Measurements from ENCODE around the gene OPN1MW3.
"Not testable (repeated sequence)": the region's sequence is repeated elsewhere in the genome, so short reads cannot be mapped to it uniquely, and the experiment has no call there.

DNA sequence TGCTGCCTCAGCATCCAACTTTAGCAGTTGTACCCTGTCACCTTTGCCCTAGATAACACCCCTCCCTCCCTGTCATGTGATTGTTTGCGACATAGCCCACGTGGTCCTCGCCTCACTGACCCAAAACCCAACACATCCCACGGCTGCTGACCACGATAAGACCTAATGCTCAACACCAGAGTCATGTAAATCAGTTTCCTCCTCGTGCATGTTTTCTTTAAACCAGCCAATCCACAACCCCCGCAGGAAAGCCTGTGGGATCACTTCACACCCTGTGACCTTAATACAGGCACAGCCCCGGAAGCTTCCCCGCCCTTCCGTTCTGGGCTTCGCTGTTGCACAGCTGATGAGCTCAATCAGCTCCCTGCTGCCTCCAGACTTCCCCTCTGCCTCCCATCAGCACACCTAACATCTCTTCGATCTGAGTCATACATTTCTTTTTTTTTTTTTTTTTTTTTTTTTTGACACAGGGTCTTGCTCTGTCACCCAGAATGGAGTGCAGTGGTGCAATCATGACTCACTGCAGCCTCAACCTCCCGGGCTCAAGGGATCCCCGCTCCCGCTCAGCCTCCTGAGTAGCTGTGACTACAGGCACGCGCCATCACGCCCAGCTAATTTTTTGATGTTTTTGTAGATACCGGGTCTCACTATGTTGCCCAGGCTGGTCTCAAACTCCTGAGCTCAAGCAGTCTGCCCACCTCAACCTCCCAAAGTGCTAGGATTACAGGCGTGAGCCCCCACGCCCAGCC is 47.5 kb upstream of the OPN1MW3 start:
- not testable (repeated sequence) for TF ChIP-seq CTCF (IDR thresholded peaks at IDR 0.05; ENCODE audit: insufficient read depth, low read depth, low read length); EZH2 (IDR thresholded peaks at IDR 0.05; ENCODE audit: insufficient read depth, low read length)
